T-helper 2 cell treated with Interferon-gamma antibody and Interleukin-4, amounts not matched to agents 5 μg/mL and 100 μg/mL, for 36 hours (primary cell): Measurements from ENCODE around the gene OR2T29.
"Not testable (repeated sequence)": the region's sequence is repeated elsewhere in the genome, so short reads cannot be mapped to it uniquely, and the experiment has no call there.

Experiments
- DNase-seq: peaks from one replicate; pipeline ENCODE4 v3.0.0; 2021; ENCODE audit warnings: low spot score
- H3K27ac Mint-ChIP-seq: one replicate; pipeline ENCODE4 v1.8.0; 2021; ENCODE audit warnings: mild to moderate bottlenecking, mixed read lengths
- H3K27me3 Mint-ChIP-seq: one replicate; pipeline ENCODE4 v1.8.0; 2021; ENCODE audit warnings: low read depth, mixed read lengths
- H3K36me3 Mint-ChIP-seq: one replicate; pipeline ENCODE4 v1.8.0; 2021; ENCODE audit warnings: low read depth, mixed read lengths
- H3K4me1 Mint-ChIP-seq: one replicate; pipeline ENCODE4 v1.8.0; 2021; ENCODE audit warnings: low read depth, mixed read lengths
- H3K4me3 Mint-ChIP-seq: one replicate; pipeline ENCODE4 v1.8.0; 2022; ENCODE audit warnings: mild to moderate bottlenecking, moderate library complexity, mixed read lengths
- H3K9me3 Mint-ChIP-seq: one replicate; pipeline ENCODE4 v1.8.0; 2021; ENCODE audit warnings: mixed read lengths

OR2T29 gene

DNA sequence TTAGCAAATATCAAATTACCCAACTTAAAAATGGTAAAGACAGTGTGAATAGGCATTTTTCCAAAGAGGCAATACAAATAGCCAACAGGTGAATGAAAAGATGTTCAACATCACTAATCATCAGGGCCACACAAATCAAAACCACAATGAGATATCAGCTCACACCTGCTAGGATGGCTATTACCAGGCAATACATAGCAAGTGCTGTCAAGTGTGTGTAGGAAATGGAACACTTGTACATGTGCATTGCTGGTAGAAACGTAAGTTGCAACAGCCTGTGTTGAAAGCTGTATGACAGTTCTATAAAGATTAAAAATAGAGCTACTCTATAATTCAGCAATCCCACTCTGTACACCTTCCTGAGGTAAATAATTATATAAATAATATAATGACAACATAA is 9.5 kb upstream of the OR2T29 start:
- H3K4me3 Mint-ChIP-seq, H3K36me3 Mint-ChIP-seq, H3K9me3 Mint-ChIP-seq, H3K27ac Mint-ChIP-seq, H3K4me1 Mint-ChIP-seq, DNase-seq, H3K27me3 Mint-ChIP-seq: not testable (repeated sequence)

DNA sequence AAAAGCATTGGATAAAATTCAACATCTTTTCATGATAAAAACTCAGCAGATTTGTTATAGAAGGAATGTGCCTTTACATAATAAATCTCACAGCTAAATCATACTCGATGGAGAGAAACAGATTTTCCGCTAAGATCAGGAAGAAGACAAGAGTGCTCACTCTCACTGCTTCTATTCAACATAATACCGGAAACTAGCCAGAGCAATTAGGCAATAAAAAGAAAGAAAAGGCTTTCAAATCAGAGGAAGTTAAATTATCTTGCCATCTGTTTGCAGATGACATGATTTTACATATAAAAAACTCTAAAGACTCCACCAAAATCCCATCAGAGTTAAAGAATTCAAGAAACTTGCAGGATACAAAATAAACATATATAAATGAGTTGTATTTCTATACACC is 8.2 kb upstream of the OR2T29 start:
- not testable (repeated sequence) for H3K4me1 Mint-ChIP-seq, H3K27ac Mint-ChIP-seq, H3K9me3 Mint-ChIP-seq, DNase-seq, H3K4me3 Mint-ChIP-seq, H3K36me3 Mint-ChIP-seq, H3K27me3 Mint-ChIP-seq

DNA sequence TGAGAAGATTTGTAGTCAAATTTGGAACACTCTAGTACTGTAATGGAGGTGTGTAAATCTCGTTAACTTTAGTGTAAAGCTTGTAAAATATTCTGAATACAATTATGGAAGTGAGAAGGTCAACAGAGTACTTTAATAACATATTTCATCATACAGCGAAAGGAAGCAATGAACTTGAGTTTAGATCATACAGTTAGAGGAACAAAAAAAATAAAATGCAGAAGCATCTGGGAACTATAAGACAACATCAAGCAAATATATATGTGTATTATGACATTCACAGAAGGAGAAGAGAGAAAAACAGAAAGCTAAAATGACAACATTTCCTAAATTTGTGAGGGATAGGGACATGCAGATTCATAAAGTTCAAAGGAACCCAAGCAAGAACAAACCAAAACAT is 6.5 kb upstream of the OR2T29 start:
- H3K36me3 Mint-ChIP-seq, H3K4me3 Mint-ChIP-seq, H3K27me3 Mint-ChIP-seq, DNase-seq, H3K9me3 Mint-ChIP-seq, H3K27ac Mint-ChIP-seq, H3K4me1 Mint-ChIP-seq: not testable (repeated sequence)

DNA sequence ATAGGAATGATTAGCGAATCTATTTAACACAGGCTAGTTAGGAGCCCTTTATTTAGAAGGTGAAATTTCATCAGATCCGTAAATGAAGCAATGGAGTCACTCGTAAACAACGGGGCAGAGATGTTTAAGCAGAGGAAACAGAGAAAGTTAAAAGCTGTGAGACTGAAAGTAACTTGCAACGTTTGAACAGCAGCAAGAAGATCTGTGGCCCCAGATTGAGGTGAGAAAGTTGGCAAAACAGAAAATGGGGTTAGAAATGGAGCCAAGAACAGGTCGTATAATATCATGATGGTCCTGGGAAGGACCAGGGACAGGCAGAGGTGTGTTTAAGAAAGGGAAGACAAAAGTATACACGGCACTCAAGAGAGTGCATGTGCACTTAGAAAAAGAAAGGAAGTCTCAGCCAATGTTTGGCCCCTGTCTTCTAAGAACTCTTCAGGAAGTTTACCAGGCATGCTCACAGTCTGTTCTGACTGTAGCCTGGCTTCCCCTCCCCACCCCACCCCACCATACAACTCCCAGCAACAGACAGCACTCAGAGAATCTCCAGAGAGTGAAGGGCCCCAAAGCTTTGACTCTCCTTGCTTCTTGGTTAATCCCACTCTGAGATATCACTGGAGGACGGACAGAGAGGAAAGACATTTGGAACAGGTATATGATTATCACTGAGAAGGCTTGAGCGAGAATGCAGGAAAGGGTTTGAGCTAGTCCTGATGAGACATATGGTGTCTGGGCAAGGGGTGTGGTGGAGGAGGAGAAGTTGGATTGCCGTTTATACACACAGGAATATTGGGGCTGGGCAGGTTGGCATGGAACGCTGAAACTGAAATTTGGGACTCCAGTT is 3.2 kb upstream of the OR2T29 start:
- H3K27ac Mint-ChIP-seq = peak overlapping the region; percentile 96
- H3K4me1 Mint-ChIP-seq, H3K27me3 Mint-ChIP-seq, H3K36me3 Mint-ChIP-seq, H3K9me3 Mint-ChIP-seq: not testable (repeated sequence)
- H3K4me3 Mint-ChIP-seq = peak overlapping the region; percentile 88
- peak; percentile 30 for DNase-seq

DNA sequence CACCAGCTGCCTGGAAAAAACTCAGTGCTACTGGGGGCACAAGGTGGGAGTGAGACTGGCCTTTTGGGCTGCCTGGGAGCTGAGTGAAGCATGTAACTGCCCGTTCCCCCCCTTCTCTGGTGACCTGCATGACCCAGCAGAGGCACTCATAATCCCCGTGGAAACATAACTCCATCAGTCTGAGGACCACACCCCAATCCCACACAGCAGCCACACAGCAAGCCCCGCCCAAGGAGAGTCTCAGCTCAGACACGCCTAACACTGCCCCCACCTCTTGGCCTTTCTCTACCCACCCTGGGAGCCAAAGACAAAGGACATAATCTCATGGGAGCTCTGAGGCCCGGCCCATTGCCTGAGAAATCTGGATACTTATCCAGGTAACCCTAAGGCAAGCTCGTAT is 11.5 kb downstream of the OR2T29 start:
- H3K4me1 Mint-ChIP-seq, H3K4me3 Mint-ChIP-seq, H3K27me3 Mint-ChIP-seq, H3K27ac Mint-ChIP-seq, DNase-seq, H3K36me3 Mint-ChIP-seq, H3K9me3 Mint-ChIP-seq: not testable (repeated sequence)

DNA sequence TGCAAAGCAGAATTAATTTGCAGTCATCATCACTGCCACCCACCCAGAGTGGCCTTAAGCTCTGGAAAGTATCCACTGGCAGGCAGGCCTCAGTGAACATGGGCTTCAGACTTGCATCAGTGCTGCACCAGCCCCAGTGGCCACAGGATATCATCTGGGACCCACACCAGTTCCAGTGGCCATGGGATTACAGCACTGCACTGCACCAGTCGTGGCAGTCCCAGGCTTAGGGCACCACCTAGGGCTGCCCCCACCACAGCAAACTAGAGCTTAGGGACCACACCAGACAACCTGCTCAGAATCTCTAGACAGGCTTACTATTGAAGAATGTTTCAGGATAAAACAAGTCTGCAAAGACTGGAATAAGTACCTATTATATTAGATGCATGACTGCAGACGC is 15.2 kb downstream of the OR2T29 start:
- H3K27ac Mint-ChIP-seq, H3K9me3 Mint-ChIP-seq, H3K4me3 Mint-ChIP-seq, H3K36me3 Mint-ChIP-seq, H3K27me3 Mint-ChIP-seq, H3K4me1 Mint-ChIP-seq, DNase-seq: not testable (repeated sequence)

DNA sequence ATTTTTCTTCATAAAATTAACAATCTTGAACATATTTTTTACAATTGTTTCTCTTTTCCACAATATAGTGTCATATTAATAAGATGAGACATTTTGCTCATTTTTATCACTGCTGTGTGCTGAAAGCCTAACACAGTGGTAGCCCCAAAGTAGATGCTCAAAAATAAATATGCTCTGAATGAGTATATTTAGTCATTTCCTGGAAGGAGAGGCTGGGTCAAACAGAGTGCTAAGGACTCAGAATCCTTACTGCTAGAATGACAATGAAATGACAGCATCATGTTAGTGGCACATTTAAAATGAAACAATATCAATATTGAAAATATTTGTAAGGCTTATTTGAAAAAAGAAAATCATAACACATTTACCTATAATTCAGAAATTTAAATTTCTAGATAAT is 25.1 kb downstream of the OR2T29 start:
- not testable (repeated sequence) for H3K27ac Mint-ChIP-seq, H3K36me3 Mint-ChIP-seq, DNase-seq, H3K4me3 Mint-ChIP-seq, H3K9me3 Mint-ChIP-seq, H3K27me3 Mint-ChIP-seq, H3K4me1 Mint-ChIP-seq

DNA sequence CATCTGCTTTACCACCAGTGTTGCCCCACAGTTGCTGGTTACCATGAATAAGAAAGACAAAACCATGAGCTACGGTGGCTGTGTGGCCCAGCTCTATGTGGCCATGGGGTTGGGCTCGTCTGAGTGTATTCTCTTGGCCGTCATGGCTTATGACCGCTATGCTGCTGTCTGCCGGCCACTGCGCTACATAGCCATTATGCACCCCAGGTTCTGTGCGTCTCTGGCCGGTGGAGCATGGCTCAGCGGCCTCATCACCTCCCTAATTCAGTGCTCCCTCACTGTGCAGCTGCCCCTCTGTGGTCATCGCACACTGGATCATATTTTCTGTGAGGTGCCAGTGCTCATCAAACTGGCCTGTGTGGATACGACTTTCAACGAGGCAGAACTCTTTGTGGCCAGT is 40.7 kb downstream of the OR2T29 start:
- no peak overlapping the region for H3K27ac Mint-ChIP-seq
- no peaks in the 10 kb centered on the region for H3K9me3 Mint-ChIP-seq
- no peak overlapping the region for H3K4me3 Mint-ChIP-seq
- no peaks in the 10 kb centered on the region for H3K36me3 Mint-ChIP-seq
- H3K27me3 Mint-ChIP-seq = no peaks in the 10 kb centered on the region
- H3K4me1 Mint-ChIP-seq = peaks cover 1% of the 10 kb centered on the region
- no peak for DNase-seq

DNA sequence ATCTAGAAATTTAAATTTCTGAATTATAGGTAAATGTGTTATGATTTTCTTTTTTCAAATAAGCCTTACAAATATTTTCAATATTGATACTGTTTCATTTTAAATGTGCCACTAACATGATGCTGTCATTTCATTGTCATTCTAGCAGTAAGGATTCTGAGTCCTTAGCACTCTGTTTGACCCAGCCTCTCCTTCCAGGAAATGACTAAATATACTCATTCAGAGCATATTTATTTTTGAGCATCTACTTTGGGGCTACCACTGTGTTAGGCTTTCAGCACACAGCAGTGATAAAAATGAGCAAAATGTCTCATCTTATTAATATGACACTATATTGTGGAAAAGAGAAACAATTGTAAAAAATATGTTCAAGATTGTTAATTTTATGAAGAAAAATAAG is 52.4 kb downstream of the OR2T29 start:
- not testable (repeated sequence) for H3K9me3 Mint-ChIP-seq, H3K36me3 Mint-ChIP-seq, H3K4me1 Mint-ChIP-seq, DNase-seq, H3K27ac Mint-ChIP-seq, H3K4me3 Mint-ChIP-seq, H3K27me3 Mint-ChIP-seq

DNA sequence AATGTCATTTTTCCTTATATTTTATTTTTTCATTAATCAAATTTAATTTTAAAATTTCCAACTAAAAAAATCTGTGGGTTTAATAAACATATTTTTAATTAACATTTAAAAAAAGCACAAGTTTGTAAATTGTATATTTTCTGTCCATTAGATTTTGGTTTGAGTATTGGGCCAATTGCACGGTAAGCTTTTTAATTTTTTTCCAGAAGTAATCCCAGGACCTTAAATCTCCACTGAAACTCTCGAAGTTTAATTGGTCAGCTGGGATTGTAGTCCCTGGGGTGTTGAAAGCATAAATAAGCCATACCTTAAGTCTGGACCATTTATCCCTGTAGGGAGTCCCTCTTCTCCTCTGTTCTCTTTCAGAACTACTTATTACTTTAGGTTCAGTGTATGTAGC is 54.8 kb downstream of the OR2T29 start, which contains the start of gene OR2G6:
Gene OR2G6 (plus strand): TSS at position 301 of the 400 bp plus-strand sequence. CDS start 13,574 bp downstream, outside the sequence.
- H3K36me3 Mint-ChIP-seq, H3K4me1 Mint-ChIP-seq, H3K27me3 Mint-ChIP-seq, H3K9me3 Mint-ChIP-seq, DNase-seq, H3K4me3 Mint-ChIP-seq, H3K27ac Mint-ChIP-seq: not testable (repeated sequence)
